ENCODE results near the gene AP3S1.

DNA sequence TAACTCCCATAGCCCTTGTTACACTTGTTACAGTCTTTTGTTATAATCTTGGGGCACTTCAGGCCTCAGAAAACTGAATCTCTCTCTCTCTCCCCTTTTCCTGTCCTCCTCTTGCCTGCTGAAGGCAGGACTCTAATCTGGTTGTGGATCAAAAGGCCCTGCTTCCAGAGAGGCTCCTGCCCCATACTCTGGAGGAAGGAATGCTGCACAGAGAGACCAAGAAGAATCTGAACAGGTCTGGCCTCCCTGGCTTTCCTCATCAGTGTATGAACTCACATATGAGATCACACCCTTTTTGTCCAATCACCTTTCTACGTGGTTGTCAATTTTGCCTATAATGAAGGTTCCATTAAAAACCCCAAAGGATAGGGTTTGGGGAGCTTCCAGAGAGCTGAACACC, 94.3 kb downstream of the AP3S1 start:
- TF ChIP-seq ZNF274 (IDR thresholded peaks at IDR 0.05; ENCODE audit: low read depth, low read length) = no peak
- no peak for TF ChIP-seq YY1 (IDR thresholded peaks at IDR 0.05; ENCODE audit: insufficient read depth, insufficient read length)
- no peak for TF ChIP-seq SUZ12 (IDR thresholded peaks at IDR 0.05; ENCODE audit: extremely low read depth, insufficient read depth, insufficient read length)
